Peyer's patch (tissue), 4 donors: ENCODE data around the gene NT5C3B. TPM values are rescaled to one million over a fixed set of nuclear protein-coding genes. Genes with fewer than 3 reads are reported as not detected.

Source experiments
- DNase-seq, 3 donors: peaks; one replicate each; pipeline ENCODE4 v3.0.0-alpha.2; 2017 to 2019
- H3K27ac ChIP-seq, 4 donors: fragments of 200-600 bp; sonication (generic); one replicate each; pipeline ENCODE4 v1.5.1; 2016 to 2019
- H3K27me3 ChIP-seq, 2 donors: fragments of 200-600 bp; sonication (generic); one replicate each; pipeline ENCODE4 v1.5.1; 2019
- H3K36me3 ChIP-seq, 3 donors: fragments of 200-600 bp; sonication (generic); one replicate each; pipeline ENCODE4 v1.5.1; 2016 to 2019
- H3K4me1 ChIP-seq, 4 donors: fragments of 200-600 bp; sonication (generic); one replicate each; pipeline ENCODE4 v1.5.1; 2016 to 2019
- H3K4me3 ChIP-seq, 4 donors: fragments of 200-600 bp; sonication (generic); 1 replicate in 3 of 4; 2 replicates in 1 of 4; pipeline ENCODE4 v1.5.1; 2016 to 2019; ENCODE audit warnings: mild to moderate bottlenecking in 1 of 4
- H3K9me3 ChIP-seq, 4 donors: fragments of 200-600 bp; sonication (generic); one replicate each; pipeline ENCODE4 v1.5.1; 2016 to 2019; ENCODE audit warnings: mild to moderate bottlenecking in 1 of 4
- CTCF ChIP-seq, 6 experiments: fragments of 450-650 bp in 4 of 6; fragments of 200-600 bp in 2 of 6; sonication (generic) in 1 of 6; IDR thresholded peaks; one replicate each; pipeline ENCODE4 v1.5.1; 2017 to 2019; ENCODE audit warnings: antibody characterized with exemption in 6 of 6, mild to moderate bottlenecking in 3 of 6, moderate library complexity in 1 of 6
- POLR2A ChIP-seq, 2 donors: fragments of 450-650 bp; IDR thresholded peaks; one replicate each; pipeline ENCODE4 v1.5.1; 2017; ENCODE audit warnings: antibody characterized with exemption in 2 of 2, mild to moderate bottlenecking in 2 of 2, moderate library complexity in 2 of 2
- total RNA-seq, 4 donors: library from RNA; depleted of rRNA; stranded (reverse); fragments of >200 nt; gene quantifications; one replicate each; pipeline ENCODE4 v1.1.0, GENCODE V29; 2016

Gene NT5C3B
- total RNA-seq, 4 donors from 2014 or later: 5.8 to 40.4 (median 20.1) TPM

DNA sequence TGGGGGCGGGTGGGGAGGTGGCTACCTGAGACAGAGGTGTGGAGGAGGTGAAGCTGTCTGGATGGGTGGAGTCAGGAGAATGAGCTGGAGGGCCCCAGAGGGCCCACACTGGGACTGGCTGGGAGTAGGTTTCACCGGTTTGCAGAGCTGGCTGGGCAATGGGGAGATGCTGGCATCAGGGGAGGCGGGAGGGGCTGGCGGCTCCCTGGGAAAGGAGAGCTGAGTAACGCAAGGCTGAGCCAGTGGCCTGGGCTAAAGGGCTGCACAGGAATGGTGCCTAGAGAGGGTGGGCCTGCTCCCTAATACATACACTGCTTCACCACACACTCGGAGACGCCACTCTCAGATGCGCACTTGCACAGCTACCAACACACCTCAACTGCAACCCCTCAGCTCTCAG lies 36.7 kb downstream of the NT5C3B start:
- peaks cover 0 to 15% (median 2%) of the 10 kb centered on the region in 4 donors for H3K4me1 ChIP-seq
- no peak for DNase-seq

DNA sequence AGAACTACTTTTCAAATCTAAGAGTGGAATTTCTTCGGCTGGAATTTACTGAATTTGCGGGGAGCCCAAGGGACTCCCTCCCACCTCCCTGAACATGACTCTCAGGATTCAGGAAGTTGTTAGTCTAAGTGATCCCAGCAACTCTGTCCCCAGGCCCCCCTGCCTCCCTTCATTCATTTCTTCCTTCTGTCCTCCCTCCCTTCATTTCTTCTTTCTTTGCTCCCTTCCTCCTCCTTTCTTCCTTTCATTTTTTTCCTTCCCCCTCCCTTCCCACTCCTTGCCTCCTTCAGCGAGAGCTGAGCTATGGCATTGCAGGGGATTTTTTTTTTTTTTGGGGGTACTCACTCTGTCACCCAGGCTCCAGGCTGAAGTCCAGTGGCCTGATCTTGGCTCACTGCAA lies 38.7 kb downstream of the NT5C3B start:
- no peak for TF ChIP-seq CTCF (IDR thresholded peaks at IDR 0.05)
- TF ChIP-seq POLR2A (IDR thresholded peaks at IDR 0.05): no peak
- H3K4me3 ChIP-seq: no peak overlapping the region
- H3K36me3 ChIP-seq: no peaks in the 10 kb centered on the region
- DNase-seq: no peak
- no peaks in the 10 kb centered on the region for H3K9me3 ChIP-seq
- no peaks in the 10 kb centered on the region for H3K27me3 ChIP-seq
- H3K4me1 ChIP-seq: peaks cover 0 to 35% (median 5%) of the 10 kb centered on the region in 4 donors
- no peak overlapping the region for H3K27ac ChIP-seq

More for the DNA sequence above, 36.7 kb downstream of the NT5C3B start:
- Histone ChIP-seq H3K9me3 (no peaks in the 10 kb centered on the region), H3K27ac (peak overlapping the region in 1 of 4 donors; percentile 98), H3K36me3 (no peaks in the 10 kb centered on the region), H3K27me3 (no peaks in the 10 kb centered on the region), H3K4me3 (no peak overlapping the region)
- TF ChIP-seq CTCF (IDR thresholded peaks at IDR 0.05) (no peak), POLR2A (IDR thresholded peaks at IDR 0.05) (no peak)

- no peak for DNase-seq
- TF ChIP-seq POLR2A (IDR thresholded peaks at IDR 0.05) (no peak), CTCF (IDR thresholded peaks at IDR 0.05) (no peak)
- Histone ChIP-seq H3K9me3 (no peaks in the 10 kb centered on the region), H3K27ac (no peak overlapping the region), H3K36me3 (no peaks in the 10 kb centered on the region), H3K4me3 (no peak overlapping the region), H3K27me3 (no peaks in the 10 kb centered on the region), H3K4me1 (peaks cover 0 to 41% (median 5%) of the 10 kb centered on the region in 4 donors)
Observed at GRCh38 chr17:41796121-41796895, 39.7 kb downstream of the NT5C3B start.

- Histone ChIP-seq H3K4me1 (peaks cover 0 to 38% (median 3%) of the 10 kb centered on the region in 4 donors), H3K36me3 (no peaks in the 10 kb centered on the region), H3K27me3 (no peaks in the 10 kb centered on the region), H3K4me3 (no peak overlapping the region), H3K27ac (peak overlapping the region in 3 of 4 donors; percentile 79 to 96 (median 87)), H3K9me3 (no peaks in the 10 kb centered on the region)
- DNase-seq: no peak
- TF ChIP-seq POLR2A (IDR thresholded peaks at IDR 0.05) (no peak), CTCF (IDR thresholded peaks at IDR 0.05) (no peak)
Observed at GRCh38 chr17:41794540-41794975, 41.5 kb downstream of the NT5C3B start.

GRCh38 chr17:41793784-41794539 lies 42.1 kb downstream of the NT5C3B start:
- TF ChIP-seq POLR2A (IDR thresholded peaks at IDR 0.05): peak in 1 of 2 donors; percentile 17
- TF ChIP-seq CTCF (IDR thresholded peaks at IDR 0.05): no peak

More at GRCh38 chr17:41793784-41794539, 42.1 kb downstream of the NT5C3B start:
- DNase-seq: peak in 2 of 3 donors; percentile 59 to 67
- no peaks in the 10 kb centered on the region for H3K9me3 ChIP-seq
- H3K4me3 ChIP-seq: peak overlapping the region in 2 of 4 donors; percentile 28 to 42
- H3K4me1 ChIP-seq: peaks cover 0 to 38% (median 3%) of the 10 kb centered on the region in 4 donors
- no peaks in the 10 kb centered on the region for H3K36me3 ChIP-seq
- H3K27ac ChIP-seq: peak overlapping the region; percentile 25 to 96 (median 83)
- no peaks in the 10 kb centered on the region for H3K27me3 ChIP-seq
